Midbrain (tissue), 1 donor: ENCODE measurements around the gene CYP2F1.
"Not testable (repeated sequence)": the region's sequence is repeated elsewhere in the genome, so short reads cannot be mapped to it uniquely, and the experiment has no call there.

Experiments used
- DNase-seq: peaks from one replicate; lab custom pipeline; 2025; lab: John Stamatoyannopoulos, UW

CYP2F1 gene, protein sequence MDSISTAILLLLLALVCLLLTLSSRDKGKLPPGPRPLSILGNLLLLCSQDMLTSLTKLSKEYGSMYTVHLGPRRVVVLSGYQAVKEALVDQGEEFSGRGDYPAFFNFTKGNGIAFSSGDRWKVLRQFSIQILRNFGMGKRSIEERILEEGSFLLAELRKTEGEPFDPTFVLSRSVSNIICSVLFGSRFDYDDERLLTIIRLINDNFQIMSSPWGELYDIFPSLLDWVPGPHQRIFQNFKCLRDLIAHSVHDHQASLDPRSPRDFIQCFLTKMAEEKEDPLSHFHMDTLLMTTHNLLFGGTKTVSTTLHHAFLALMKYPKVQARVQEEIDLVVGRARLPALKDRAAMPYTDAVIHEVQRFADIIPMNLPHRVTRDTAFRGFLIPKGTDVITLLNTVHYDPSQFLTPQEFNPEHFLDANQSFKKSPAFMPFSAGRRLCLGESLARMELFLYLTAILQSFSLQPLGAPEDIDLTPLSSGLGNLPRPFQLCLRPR

DNA sequence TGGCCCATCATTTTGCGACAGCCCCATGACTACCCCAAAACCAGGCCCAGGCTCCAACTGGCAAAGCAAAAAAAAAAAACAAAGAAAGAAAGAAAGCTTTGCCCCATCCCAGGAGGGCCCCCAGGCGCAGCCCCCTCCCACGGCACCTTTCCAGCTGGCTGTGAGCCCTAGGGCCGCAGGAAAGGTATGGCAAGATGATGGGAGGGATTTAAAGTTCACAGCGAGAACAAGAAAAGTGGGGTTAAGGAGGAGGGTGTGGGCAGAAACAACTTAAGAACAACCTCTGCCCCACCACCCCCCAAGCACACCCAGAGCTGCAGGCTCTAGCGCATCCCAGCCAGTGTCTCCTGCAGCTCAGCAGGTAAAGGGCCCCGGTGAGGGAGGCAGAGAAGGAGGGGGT is at the start of gene CYP2F1:
Gene CYP2F1 (plus strand): TSS at position 301 of the 400 bp plus-strand sequence. CDS start 1,757 bp downstream, outside the sequence.
- DNase-seq: no peak

DNA sequence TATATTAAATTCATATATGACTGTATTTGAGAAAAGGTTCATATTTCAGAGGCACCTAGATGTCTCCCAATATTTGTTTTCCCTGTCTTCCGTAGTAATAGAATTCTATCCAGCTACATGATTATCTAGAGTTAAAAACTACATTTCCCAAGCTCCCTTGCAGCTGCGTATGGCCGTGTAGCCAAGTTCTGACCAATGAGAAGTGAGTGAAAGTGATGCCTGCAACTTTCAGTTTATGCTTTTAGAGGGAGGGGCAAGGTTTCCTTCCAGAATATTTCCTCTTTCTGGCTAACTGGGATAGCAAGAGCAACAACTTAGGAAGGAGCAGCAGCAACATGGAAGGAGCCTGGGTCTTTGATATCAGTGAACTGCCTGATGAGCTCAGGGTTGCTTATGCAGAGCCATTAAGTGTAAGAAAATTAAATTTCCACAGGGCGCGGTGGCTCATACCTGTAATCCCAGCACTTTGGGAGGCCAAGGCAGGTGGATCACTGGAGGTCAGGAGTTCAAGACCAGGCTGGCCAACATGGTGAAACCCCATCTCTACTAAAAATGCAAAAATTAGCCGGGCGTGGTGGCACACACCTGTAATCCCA is 49.2 kb upstream of the CYP2F1 start:
- DNase-seq: no peak

DNA sequence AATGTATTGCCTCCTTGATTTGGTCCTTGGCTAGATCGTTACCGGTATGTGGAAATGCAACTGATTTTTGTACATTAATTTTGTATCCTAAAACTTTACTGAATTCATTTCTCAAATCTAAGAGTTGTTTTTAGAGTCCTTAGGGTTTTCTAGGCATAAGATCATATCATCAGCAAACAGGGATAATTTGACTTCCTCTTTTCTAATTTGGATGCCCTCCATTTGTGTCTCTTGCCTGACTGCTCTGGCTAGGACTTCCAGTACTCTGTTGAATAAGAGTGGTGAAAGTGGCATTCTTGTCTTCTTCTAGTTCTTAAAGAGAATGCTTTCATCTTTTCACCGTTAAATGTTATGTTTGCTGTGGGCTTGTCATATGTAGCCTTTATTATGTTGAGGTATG is 37.9 kb upstream of the CYP2F1 start:
- no peak for DNase-seq

DNA sequence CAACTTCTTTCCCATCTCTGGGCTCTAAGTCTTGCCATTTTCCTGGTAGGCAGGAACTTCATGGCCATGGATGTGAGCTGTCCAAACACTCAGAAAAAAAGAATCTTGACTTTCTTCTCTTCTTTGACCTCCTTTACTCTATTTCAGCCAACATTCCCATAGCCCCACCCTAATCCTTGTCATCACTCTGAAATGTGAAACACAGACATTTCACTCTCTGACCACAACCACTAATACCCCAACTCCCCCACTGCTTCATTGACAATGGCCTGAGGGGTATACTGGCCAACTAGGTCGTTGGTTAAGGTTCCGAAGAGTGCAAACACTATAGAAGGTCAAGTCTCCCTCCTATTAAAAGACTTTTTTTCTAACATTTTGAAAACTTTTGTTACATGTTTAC is 30.7 kb upstream of the CYP2F1 start:
- no peak for DNase-seq

DNA sequence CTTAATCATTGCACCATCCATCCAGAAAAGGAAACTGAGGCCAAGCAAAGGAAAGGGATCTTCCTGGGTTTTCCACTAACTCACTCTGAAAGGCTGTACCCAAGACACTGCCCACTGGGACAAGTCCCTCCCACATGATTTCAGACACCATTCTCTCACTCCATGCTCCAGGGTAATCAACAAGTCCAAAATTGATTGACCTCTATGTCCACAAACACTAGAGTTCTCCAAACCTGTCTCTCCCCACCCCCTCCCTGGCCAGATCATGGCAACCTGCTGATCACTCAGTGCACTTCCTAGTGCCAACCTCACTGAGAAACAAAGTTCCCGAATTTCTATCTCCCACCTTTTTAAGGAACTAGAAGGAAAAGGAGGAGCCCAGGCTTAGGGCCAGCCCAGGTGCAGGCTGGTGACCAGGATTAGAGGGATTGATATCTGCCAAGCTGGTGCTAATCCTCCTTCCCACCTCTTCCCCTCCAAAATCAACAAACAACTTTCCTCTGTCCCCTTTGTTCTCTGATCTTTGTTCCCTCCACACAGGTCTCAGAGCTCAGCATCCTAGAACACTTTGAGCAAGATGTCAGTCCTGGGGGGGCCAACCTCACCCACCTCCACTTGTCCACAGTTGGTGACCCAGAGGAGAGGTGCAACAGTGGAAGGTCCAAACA is 28.4 kb upstream of the CYP2F1 start:
- DNase-seq: no peak

DNA sequence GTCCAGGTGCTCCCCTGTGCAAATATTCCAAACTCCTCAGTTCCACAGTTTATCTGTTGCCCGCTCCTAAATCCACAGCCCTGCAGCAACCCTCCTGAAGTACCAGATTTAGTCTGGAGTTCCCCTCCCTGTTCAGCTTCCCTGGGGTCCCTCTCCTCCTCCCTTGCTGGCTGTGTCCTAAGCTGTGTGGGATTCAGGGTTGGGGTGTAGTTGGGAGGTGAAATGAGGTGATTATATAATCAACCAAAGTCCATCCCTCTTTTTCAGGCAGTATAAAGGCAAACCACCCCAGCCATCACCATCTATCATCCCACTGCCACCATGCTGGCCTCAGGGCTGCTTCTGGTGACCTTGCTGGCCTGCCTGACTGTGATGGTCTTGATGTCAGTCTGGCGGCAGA is 26.1 kb upstream of the CYP2F1 start, which contains the start of gene CYP2A13:
Gene CYP2A13 (plus strand): TSS at position 301 of the 400 bp plus-strand sequence. CDS start 21 bp downstream, at position 322.
- no peak for DNase-seq

DNA sequence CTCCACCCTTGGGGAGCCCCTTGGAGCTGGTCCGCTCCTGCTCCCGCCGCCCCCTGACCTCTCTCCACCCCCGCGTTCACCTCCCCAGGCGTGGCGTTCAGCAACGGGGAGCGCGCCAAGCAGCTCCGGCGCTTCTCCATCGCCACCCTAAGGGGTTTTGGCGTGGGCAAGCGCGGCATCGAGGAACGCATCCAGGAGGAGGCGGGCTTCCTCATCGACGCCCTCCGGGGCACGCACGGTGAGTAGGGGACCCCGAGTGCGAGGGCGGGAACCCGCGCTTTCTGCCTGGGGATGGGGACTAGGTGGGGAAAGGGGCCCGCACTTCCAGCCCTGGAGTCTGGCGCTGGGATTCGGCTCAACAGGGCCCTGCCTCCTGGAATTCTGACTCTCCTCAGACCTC is 24.3 kb upstream of the CYP2F1 start:
- no peak for DNase-seq

DNA sequence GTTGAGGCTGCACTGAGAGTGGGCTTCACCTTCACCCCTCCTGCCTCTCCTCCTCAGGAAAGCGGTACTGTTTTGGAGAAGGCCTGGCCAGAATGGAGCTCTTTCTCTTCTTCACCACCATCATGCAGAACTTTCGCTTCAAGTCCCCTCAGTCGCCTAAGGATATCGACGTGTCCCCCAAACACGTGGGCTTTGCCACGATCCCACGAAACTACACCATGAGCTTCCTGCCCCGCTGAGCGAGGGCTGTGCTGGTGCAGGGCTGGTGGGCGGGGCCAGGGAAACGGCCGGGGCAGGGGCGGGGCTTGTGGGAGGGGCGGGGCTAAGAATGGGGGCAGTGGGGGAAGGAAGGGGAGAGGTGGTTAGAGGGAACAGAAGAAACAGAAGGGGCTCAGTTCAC is 18.5 kb upstream of the CYP2F1 start:
- no peak for DNase-seq

DNA sequence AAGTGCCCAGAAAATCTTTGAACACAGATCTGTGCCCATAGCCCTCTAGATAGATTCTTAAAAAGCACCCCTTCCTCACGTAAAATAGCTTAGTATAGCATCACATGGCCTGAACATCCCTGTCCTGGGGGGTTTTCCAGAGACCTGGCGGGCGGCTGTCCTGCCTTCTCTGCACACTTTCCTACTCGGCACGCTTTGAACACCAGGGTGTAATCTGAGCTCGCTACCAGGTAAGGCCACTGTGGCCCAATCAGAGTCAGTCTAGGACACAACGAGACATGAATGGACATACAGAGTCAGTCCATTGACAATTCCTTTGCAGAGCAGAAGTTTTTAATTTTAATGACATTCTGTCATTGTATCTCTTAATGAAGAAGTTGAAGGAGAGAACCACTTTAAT is 17.9 kb upstream of the CYP2F1 start:
- no peak for DNase-seq

DNA sequence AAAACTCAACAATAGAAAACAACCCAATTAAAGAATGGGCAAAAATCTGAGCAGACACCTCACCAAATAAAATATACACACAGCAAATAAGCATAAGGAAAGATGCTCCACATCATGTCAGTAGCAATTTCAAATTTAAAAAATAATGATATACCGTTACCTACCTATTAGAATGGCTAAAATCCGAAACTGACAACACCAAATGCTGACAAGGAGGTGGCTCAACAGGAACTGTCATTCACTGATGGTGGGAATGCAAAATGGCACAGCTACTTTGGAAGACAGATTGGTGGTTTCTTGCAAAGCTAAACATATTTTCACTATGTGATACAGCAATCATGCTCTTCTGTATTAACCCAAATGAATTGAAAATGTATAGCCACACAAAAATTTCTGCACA is 16.9 kb upstream of the CYP2F1 start:
- no peak for DNase-seq

DNA sequence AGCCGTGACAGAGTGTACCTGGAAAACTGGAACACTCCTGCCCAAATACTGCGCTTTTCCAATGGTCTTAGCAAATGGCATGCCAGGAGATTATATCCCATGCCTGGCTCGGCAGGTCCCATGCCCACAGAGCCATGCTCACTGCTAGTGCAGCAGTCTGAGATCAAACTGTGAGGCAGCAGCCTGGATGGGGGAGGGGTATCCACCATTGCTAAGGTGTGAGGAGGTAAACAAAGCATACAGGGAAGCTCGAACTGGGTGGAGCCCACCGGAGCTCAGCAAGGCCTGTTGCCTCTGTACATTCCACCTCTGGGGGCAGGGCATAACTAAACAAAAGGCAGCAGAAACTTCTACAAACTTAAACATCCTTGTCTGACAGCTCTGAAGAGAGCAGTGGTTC is 15.5 kb upstream of the CYP2F1 start:
- DNase-seq: no peak

DNA sequence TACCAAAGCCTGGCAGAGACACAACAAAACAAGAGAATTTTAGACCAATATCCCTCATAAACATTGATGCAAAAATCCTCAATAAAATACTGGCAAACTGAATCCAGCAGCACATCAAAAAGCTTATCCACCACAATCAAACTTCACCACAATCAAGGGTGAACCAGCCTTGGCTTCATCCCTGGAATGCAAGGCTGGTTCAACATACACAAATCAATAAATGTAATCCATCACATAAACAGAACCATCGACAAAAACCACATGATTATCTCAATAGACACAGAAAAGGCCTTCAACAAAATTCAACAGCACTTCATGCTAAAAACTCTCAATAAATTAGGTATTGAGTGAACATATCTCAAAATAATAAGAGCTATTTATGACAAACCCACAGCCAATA is 12.0 kb upstream of the CYP2F1 start:
- not testable (repeated sequence) for DNase-seq

DNA sequence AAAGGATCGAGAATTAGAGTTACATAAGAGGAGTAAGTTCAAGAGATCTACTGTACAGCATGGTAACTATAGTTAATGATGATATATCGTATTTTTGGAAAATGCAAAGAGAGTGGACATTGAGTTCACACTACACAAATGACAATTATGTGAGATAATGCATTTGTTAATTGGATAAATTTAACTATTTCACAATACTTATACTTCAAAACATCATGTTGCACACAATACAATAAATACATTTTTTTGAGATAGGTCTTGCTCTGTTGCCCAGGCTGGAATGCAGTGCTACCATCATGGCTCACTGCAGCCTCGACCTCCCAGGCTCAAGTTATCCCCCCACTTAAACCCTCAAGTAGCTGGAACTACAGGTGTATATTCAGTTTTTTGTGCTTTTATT is 8.1 kb upstream of the CYP2F1 start:
- no peak for DNase-seq

DNA sequence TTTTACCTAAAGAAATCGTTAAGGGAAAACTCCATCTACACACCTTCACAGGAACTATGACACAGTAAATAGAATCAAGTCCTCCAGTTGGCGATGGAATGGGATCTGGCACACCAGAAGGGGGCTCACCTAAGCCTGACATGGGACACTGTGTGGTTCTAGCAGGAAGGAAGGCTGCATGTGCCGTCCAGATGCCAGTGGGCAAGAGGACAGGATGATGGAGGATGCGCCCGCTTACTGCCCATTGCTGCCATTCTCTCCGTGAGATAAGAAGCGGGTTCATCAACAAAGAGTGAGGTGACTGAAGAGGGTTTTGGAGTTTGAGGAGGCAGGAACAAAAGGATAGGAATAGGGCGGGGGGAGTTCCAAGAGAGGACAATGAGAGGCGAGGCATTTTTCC is 2.9 kb upstream of the CYP2F1 start:
- no peak for DNase-seq

DNA sequence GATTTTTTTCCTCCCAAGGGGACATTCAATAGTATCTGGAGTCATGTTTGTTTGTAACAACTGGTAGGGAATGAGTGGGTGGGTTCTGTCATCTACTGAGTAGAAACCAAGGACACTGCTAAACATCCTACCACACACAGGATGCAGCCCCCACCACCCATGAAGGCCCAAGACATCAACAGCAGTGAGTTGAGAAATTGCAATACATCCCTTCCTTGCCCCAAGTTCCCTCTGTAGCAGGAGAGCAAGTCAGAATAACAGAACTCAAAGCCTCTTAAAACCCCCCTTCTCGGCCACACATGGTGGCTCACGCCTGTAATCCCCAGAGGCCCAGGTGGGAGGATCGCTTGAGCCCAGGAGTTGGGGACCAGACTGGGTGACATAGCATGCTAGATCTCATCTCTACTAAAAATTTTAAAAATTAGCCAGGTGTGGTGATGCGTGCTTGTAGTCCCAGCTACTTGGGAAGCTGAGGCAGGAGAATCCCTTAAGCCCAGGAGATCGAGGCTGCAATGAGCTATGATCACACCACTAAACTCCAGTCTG is 2.4 kb upstream of the CYP2F1 start:
- no peak for DNase-seq

DNA sequence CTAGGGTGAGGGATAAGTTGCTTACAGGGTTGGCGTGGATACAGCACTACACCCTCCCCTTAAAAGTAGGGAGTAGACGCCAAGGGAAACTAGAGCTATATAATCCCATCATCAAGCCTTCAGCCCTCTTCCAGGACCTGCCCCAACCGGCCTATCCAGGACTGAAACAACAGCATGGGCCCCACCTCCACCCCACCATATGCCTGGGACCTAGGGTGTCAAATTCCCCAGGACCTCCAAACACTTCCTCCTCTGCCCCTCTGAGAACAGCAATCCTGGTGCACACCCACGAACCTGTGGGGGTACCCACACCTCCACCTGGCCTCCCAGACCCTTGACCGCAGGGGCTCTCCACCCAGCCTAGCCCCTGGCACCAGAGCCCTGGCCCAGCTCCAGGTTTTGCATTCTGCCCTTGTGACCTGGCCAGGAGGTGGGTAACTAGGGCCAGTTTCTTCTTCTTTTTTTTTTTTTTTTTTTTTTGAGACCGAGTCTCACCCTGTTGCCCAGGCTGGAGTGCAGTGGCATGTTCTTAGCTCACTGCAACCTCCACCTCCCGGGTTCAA is 1.4 kb upstream of the CYP2F1 start:
- no peak for DNase-seq

DNA sequence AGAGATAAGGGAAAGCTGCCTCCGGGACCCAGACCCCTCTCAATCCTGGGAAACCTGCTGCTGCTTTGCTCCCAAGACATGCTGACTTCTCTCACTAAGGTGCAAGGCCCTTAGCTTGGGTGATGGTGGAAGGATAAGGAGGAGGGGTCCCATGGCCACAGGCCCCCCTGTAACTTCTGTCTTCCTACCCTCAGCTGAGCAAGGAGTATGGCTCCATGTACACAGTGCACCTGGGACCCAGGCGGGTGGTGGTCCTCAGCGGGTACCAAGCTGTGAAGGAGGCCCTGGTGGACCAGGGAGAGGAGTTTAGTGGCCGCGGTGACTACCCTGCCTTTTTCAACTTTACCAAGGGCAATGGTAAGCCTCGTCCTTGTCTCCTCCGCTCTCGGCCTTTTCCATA is 2.0 kb downstream of the CYP2F1 start:
- no peak for DNase-seq

DNA sequence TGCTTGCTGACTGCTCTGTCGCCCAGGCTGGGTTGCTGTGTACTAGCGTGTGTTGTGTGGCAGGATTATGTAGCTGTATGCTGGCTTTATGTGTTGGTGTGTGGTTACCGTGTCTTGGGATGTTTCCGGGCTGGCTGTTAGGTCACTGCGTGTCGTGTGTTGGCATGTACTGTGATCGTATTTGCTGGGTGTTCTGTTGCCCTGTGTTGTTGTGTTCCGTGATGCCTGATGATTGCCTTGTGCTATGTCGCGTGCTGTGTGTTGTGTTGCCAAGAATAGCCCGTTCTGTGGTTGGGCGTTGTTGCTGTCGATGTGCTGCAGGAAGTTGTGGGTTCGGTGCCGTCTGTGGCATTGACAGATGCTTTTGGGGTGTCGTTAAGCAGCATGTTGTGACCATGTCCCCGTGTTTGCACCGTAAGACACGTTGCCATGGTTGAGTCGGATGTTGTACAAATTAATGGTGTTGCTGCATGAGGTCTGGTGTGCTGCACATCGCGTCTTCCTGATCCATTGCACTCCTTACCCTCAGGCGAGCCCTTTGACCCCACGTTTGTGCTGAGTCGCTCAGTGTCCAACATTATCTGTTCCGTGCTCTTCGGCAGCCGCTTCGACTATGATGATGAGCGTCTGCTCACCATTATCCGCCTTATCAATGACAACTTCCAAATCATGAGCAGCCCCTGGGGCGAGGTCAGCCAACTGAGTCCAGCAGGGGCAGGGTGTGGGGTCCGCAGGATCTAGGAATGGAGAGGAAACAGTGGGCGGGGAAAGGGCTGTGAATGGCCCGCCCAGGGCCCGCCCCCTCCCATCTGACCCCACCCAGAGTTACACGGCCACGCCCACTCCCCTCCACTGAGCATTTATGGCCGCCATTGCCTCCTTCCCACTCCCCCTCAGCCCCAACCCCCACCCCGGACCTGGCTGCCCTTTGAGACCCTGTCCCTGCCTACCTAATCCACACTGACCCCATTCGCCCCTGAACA is 7.0 kb downstream of the CYP2F1 start:
- DNase-seq: not testable (repeated sequence)

DNA sequence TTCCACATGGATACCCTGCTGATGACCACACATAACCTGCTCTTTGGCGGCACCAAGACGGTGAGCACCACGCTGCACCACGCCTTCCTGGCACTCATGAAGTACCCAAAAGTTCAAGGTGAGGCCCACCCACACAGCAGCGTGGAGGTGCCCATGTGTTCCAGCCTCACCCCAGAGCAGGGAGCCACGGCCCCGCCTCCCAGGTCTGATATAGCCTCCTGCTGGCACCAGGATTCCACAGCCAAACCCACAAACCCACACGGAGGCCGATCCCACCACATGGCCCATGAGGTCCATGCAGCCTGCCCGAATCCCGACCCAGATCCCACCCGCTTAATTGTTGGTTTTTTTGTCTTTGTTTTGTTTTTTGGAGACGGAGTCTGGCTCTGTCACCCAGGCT is 8.6 kb downstream of the CYP2F1 start:
- DNase-seq: not testable (repeated sequence)

DNA sequence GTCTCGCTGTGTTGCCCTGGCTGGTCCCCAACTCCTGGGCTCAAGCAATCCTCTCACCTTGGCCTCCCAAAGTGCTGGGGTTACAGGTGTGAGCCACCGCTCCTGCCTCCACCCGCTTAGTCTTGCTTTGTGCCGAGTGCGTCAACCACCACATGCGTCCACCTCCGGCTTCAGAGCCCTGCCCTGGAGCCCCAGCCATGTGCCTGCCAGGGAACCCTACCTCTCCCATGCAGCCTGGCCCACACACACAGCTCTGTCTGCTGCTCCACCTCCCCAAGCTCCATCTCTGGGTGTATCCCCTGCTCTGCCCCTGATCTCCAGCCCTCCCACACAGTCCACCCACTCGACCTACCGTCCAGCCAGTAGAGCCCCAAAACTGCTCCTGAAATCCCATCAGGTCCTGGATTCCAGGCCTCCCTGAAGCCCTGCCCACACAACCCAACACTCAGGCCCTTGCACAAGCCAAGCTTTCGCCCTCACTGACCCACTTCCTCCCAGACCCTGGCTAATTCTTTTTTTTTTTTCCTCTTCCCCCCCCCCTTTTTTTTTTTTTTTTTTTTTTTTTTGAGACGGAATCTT is 9.6 kb downstream of the CYP2F1 start:
- no peak for DNase-seq

DNA sequence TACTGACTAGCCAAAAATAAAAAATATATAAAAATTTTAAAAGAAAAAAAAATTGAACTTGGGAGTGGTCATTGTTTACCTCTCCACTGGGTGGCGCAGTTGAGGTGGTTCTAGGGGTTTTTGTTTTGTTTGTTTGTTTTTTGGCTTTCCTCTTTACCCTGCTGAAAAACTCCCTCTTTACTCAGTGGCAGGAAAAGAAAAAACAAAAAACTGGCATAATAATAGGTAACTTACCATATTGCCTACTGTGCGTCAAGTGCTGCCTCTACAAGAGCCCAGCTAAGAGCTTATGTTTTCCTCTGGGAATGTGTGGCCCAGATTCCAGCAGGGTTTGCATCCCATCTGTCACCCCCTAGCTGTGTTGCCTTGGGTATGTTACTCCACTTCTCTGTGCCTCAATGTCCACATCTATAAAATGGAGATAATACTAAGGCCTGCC is 12.6 kb downstream of the CYP2F1 start:
- peak; percentile 3 for DNase-seq
